Glomerular endothelial cell (primary cell): ENCODE data around the gene ATXN10. TPM values are rescaled to one million over a fixed set of nuclear protein-coding genes. Genes with fewer than 3 reads are reported as not detected.
"Not testable (repeated sequence)": the region's sequence is repeated elsewhere in the genome, so short reads cannot be mapped to it uniquely, and the experiment has no call there.

ENCODE experiments used
- DNase-seq: peaks from one replicate; pipeline ENCODE4 v3.0.0-alpha.2; 2011; ENCODE audit warnings: low read depth, low spot score; ENCODE audit errors: extremely low read depth
- total RNA-seq: library from RNA; depleted of rRNA; stranded (reverse); fragments of >200 nt; gene quantifications from 2 replicates; pipeline ENCODE4 v1.2.3, GENCODE V29; 2015

ATXN10 gene
- total RNA-seq, 1 donor from 2014 or later: 112 TPM

GRCh38 chr22:45777852-45778375 lies 106.3 kb downstream of the ATXN10 start:
- DNase-seq: no peak

GRCh38 chr22:45781459-45781858 lies 109.8 kb downstream of the ATXN10 start:
- DNase-seq: no peak

- no peak for DNase-seq
Observed at GRCh38 chr22:45781966-45782365, 110.3 kb downstream of the ATXN10 start.

GRCh38 chr22:45783021-45783420 lies 111.4 kb downstream of the ATXN10 start:
- DNase-seq: no peak

GRCh38 chr22:45783690-45784089 lies 112.1 kb downstream of the ATXN10 start:
- DNase-seq: no peak

- no peak for DNase-seq
Observed at GRCh38 chr22:45784357-45785277, 113.0 kb downstream of the ATXN10 start.

GRCh38 chr22:45785458-45785857 lies 113.8 kb downstream of the ATXN10 start:
- no peak for DNase-seq

- no peak for DNase-seq
Observed at GRCh38 chr22:45786726-45787125, 115.1 kb downstream of the ATXN10 start.

- DNase-seq: no peak
Observed at GRCh38 chr22:45787759-45788158, 116.1 kb downstream of the ATXN10 start.

GRCh38 chr22:45788522-45788921 lies 116.9 kb downstream of the ATXN10 start:
- DNase-seq: no peak

GRCh38 chr22:45790401-45790800 lies 118.8 kb downstream of the ATXN10 start:
- no peak for DNase-seq

- no peak for DNase-seq
Observed at GRCh38 chr22:45793161-45793560, 121.5 kb downstream of the ATXN10 start.

- no peak for DNase-seq
Observed at GRCh38 chr22:45793892-45794291, 122.3 kb downstream of the ATXN10 start.

GRCh38 chr22:45796009-45796408 lies 124.4 kb downstream of the ATXN10 start:
- DNase-seq: not testable (repeated sequence)

- DNase-seq: no peak
Observed at GRCh38 chr22:45799291-45799690, 127.7 kb downstream of the ATXN10 start.

GRCh38 chr22:45802054-45802453 lies 130.4 kb downstream of the ATXN10 start:
- no peak for DNase-seq

GRCh38 chr22:45804319-45804985 lies 132.8 kb downstream of the ATXN10 start:
- DNase-seq: no peak

GRCh38 chr22:45804986-45805325 lies 133.3 kb downstream of the ATXN10 start:
- peak; percentile 23 for DNase-seq

- DNase-seq: no peak
Observed at GRCh38 chr22:45805413-45805812, 133.8 kb downstream of the ATXN10 start.

- no peak for DNase-seq
Observed at GRCh38 chr22:45807156-45807915, 135.7 kb downstream of the ATXN10 start.

GRCh38 chr22:45812910-45813309 lies 141.3 kb downstream of the ATXN10 start:
- no peak for DNase-seq
